GM12891 (cell line): Measurements from ENCODE around the gene COQ10B.

Source experiments
- PAX5 ChIP-seq: IDR thresholded peaks from 2 replicates; pipeline ENCODE4 v1.6.1; 2011; ENCODE audit warnings: low read length, moderate library complexity, mild to moderate bottlenecking; ENCODE audit not compliant: insufficient read depth, severe bottlenecking
- POLR2A ChIP-seq: IDR thresholded peaks from 2 replicates; pipeline ENCODE4 v1.6.1; 2011; ENCODE audit warnings: low read depth, low read length, control low read depth
- POLR2AphosphoS5 ChIP-seq: IDR thresholded peaks from 2 replicates; pipeline ENCODE4 v1.6.1; 2011; ENCODE audit warnings: low read depth, low read length, control low read depth
- SPI1 ChIP-seq: IDR thresholded peaks from 2 replicates; pipeline ENCODE4 v1.6.1; 2011; ENCODE audit warnings: low read depth, low read length, control low read depth
- TAF1 ChIP-seq: IDR thresholded peaks from 2 replicates; pipeline ENCODE4 v1.6.1; 2011; ENCODE audit warnings: low read depth, low read length, control low read depth

DNA sequence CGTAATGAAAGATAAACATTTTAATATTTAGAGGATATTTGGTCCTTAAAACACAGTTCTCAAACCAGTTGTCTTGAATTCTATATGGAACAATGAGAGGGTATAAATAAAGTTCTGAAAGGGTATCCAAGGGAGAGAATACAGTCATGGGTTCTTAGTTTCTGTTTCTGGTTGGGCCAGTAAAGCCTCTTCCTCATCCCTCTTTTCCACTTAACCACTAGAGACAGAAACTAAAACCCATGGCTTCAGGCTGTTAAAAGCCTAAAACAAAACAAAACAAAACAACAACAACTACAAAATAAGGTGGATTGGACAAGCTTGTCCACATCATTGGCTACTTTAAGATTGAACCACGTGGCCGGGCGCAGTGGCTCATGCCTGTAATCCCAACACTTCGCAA, 18.8 kb downstream of the COQ10B start:
- TF ChIP-seq POLR2A (no peak), TAF1 (no peak), SPI1 (no peak), POLR2AphosphoS5 (no peak), PAX5 (no peak)
